GM12891 (cell line): ENCODE results near the gene ZNF618.

ENCODE experiments used
- POLR2A ChIP-seq: IDR thresholded peaks from 2 replicates; pipeline ENCODE4 v1.6.1; 2011; ENCODE audit warnings: low read depth, low read length, control low read depth
- POLR2AphosphoS5 ChIP-seq: IDR thresholded peaks from 2 replicates; pipeline ENCODE4 v1.6.1; 2011; ENCODE audit warnings: low read depth, low read length, control low read depth
- POU2F2 ChIP-seq: IDR thresholded peaks from 2 replicates; pipeline ENCODE4 v1.6.1; 2011; ENCODE audit warnings: low read depth, mild to moderate bottlenecking, control low read depth, low read length, moderate library complexity
- SPI1 ChIP-seq: IDR thresholded peaks from 2 replicates; pipeline ENCODE4 v1.6.1; 2011; ENCODE audit warnings: low read depth, low read length, control low read depth
- TAF1 ChIP-seq: IDR thresholded peaks from 2 replicates; pipeline ENCODE4 v1.6.1; 2011; ENCODE audit warnings: low read depth, low read length, control low read depth

DNA sequence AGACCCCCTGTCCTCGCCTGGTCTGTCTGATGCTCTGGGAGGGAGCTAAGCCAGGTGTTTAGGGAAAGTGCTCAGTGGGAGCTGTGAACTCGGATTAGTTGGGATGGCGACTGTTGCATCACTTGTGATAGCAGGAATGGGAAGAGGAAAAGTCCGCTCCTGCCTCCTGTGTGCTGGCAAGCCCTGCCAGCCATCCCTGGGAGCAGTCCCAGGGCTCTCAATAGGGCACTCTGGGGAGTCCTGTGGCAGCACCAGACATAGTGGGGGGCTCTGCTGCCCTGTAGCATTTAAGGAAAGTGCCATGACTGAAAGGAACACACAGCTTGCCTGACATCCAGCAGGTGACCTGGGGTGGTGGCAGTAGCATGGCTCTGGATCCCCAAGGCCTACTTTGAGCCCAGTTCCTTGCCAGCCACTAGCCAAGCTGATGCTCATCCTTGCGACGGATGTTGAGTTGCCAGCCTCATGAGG is 120.5 kb downstream of the ZNF618 start:
- TF ChIP-seq POLR2AphosphoS5 = no peak
- no peak for TF ChIP-seq POLR2A
- no peak for TF ChIP-seq TAF1
- no peak for TF ChIP-seq SPI1
- TF ChIP-seq POU2F2 = no peak
